Activated effector memory CD4-positive, alpha-beta T cell treated with Interleukin-2 at 50 U/mL for 16 hours (primary cell): ENCODE results near the gene AGTR2.
"Not testable (repeated sequence)": the region's sequence is repeated elsewhere in the genome, so short reads cannot be mapped to it uniquely, and the experiment has no call there.

ENCODE experiments used
- DNase-seq: peaks from one replicate; pipeline ENCODE4 v3.0.0-alpha.2; 2020

Gene AGTR2

GRCh38 chrX:116170511-116170910 lies at the start of gene AGTR2:
TSS of gene AGTR2 (plus strand) at chrX:116170744. CDS start at chrX:116172281, 1,537 bp downstream.
- no peak for DNase-seq

DNA sequence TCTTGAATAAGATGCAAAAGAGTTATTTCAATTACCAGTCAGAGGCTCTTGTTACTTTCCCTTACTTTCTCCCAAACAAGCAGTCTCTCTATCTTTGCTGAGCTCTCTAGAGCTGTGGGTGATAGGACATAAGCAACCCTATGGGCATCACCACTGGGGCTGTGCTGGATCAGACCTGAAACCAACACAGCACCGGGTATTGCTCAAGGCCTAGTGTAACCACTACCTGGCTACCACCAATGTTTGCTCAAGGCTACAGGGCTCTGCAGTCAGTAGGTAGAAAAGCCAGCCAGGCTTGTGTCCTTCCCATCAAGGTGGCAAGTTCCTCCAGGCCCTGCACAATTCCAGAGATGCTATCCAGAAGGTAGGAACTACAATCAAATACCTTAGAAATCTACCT lies 35.3 kb upstream of the AGTR2 start:
- no peak for DNase-seq

GRCh38 chrX:116141270-116141669 lies 29.3 kb upstream of the AGTR2 start:
- DNase-seq, result not testable (repeated sequence)

DNA sequence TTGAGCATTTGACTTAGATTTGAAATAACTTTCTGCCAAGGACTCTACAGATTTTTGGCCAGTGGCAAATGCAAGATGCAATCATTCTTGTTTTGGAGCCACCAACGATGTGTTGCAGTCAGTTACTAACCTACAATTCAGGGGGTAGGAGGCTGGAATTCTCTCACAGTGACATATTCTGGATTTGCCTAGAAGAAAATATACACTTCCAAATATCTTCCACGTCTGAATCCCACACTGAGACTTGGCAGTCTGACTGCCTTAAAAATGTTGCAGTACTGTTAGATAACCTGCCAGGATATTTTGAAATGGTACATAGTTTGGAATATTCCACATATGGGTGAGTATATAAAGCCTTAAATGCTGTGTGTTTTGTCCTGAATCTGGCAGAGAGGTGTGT lies 27.6 kb upstream of the AGTR2 start:
- DNase-seq, result no peak

- no peak for DNase-seq
These were observed 2.4 kb downstream of the AGTR2 start for GRCh38 chrX:116172976-116173375.

GRCh38 chrX:116181300-116181699 lies 10.8 kb downstream of the AGTR2 start:
- DNase-seq, result no peak

GRCh38 chrX:116185163-116185562 lies 14.6 kb downstream of the AGTR2 start:
- DNase-seq, result no peak

DNA sequence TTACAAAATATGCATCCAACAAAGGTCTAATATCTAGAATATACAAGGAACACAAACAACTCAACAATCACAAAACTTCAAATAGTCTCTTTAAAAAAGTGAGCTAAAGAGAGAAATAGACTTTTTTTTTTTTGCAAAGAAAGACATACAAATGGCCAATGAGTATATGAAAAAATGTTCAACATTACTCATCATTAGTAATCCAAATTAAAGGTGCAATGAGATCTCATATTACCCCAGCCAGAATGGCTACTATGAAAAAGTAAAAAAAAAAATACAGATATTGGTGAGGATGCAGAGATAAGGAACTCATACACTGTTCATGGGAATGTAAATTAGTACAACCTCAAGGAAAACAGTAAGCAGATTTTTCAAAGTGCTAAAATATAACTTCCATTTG lies 24.1 kb downstream of the AGTR2 start:
- DNase-seq, result no peak

GRCh38 chrX:116198235-116198634 lies 27.7 kb downstream of the AGTR2 start:
- DNase-seq, result no peak

GRCh38 chrX:116198810-116199209 lies 28.3 kb downstream of the AGTR2 start:
- DNase-seq, result no peak

GRCh38 chrX:116204932-116205331 lies 34.4 kb downstream of the AGTR2 start:
- no peak for DNase-seq

- DNase-seq, result no peak
These were observed 42.7 kb downstream of the AGTR2 start for GRCh38 chrX:116213262-116213661.

DNA sequence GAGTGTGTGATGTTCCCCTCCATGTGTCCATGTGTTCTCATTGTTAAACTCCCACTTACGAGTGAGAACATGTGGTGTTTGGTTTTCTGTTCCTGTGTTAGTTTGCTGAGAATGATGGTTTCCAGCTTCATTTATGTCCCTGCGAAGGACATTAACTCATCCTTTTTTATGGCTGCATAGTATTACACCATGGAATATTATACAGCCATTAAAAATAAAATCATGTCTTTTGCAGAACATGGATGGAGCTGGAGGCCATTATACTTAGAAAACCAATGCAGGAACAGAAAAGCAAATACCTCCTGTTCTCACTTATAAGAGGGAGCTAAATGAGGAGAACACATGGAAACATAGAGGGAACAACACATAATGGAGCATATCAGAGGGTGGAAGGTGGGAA lies 46.5 kb downstream of the AGTR2 start:
- not testable (repeated sequence) for DNase-seq
